Keratinocyte (primary cell): Measurements from ENCODE around the gene UGT1A10. TPM values are rescaled to one million over a fixed set of nuclear protein-coding genes. Genes with fewer than 3 reads are reported as not detected.

Experiments used
- DNase-seq: peaks from one replicate; pipeline ENCODE4 v3.0.0-alpha.2; 2011; ENCODE audit warnings: low read depth, missing footprints, low spot score
- FAIRE-seq: peaks from 2 replicates; lab custom pipeline; 2011; peaks lifted over from hg19 to GRCh38; lab: Jason Lieb, UNC
- H2AFZ ChIP-seq: 2 replicates; pipeline ENCODE4 v1.6.0; 2012; ENCODE audit warnings: low read length, control low read depth, inconsistent platforms; ENCODE audit not compliant: control insufficient read depth
- H3K27ac ChIP-seq: 2 replicates; pipeline ENCODE4 v1.5.1; 2011; ENCODE audit warnings: low read length; ENCODE audit not compliant: control insufficient read depth, insufficient read depth
- H3K27me3 ChIP-seq: 3 replicates; pipeline ENCODE4 v1.6.0; 2011; ENCODE audit warnings: low read length; ENCODE audit not compliant: control insufficient read depth, insufficient read depth; ENCODE audit errors: extremely low read depth
- H3K36me3 ChIP-seq, 2 experiments: 2 replicates in 1 of 2; 3 replicates in 1 of 2; pipeline ENCODE4 v1.5.1; 2011; ENCODE audit warnings: low read length in 2 of 2, mild to moderate bottlenecking in 1 of 2; ENCODE audit not compliant: control insufficient read depth in 2 of 2, insufficient read depth in 2 of 2; ENCODE audit errors: extremely low read depth in 1 of 2
- H3K4me1 ChIP-seq: 3 replicates; pipeline ENCODE4 v1.5.1; 2011; ENCODE audit warnings: low read length; ENCODE audit not compliant: control insufficient read depth, insufficient read depth; ENCODE audit errors: extremely low read depth
- H3K4me2 ChIP-seq: 3 replicates; pipeline ENCODE4 v1.6.0; 2011; ENCODE audit warnings: low read depth, low read length; ENCODE audit not compliant: control insufficient read depth, insufficient read depth; ENCODE audit errors: extremely low read depth
- H3K4me3 ChIP-seq, 3 experiments: fragments of 200-600 bp in 1 of 3; sonication (generic) in 1 of 3; 2 replicates in 2 of 3; 3 replicates in 1 of 3; pipeline ENCODE4 v1.5.1; 2011 to 2016; ENCODE audit warnings: low read length in 3 of 3, mild to moderate bottlenecking in 3 of 3, control low read depth in 2 of 3, inconsistent platforms in 1 of 3, low read depth in 1 of 3, mixed read lengths in 1 of 3, mixed run types in 1 of 3, moderate library complexity in 1 of 3; ENCODE audit not compliant: control insufficient read depth in 2 of 3, insufficient read depth in 2 of 3; ENCODE audit errors: extremely low read depth in 1 of 3
- H3K79me2 ChIP-seq: 2 replicates; pipeline ENCODE4 v1.6.0; 2012; ENCODE audit warnings: low read length; ENCODE audit not compliant: control insufficient read depth, insufficient read depth
- H3K9ac ChIP-seq: 3 replicates; pipeline ENCODE4 v1.6.0; 2011; ENCODE audit warnings: low read length; ENCODE audit not compliant: control insufficient read depth, insufficient read depth; ENCODE audit errors: extremely low read depth
- H3K9me1 ChIP-seq: 3 replicates; pipeline ENCODE4 v1.6.0; 2011; ENCODE audit warnings: low read length; ENCODE audit not compliant: control insufficient read depth, insufficient read depth; ENCODE audit errors: extremely low read depth
- H3K9me3 ChIP-seq: 2 replicates; pipeline ENCODE4 v1.5.1; 2012; ENCODE audit warnings: low read depth, low read length; ENCODE audit not compliant: control insufficient read depth
- H4K20me1 ChIP-seq: 3 replicates; pipeline ENCODE4 v1.6.0; 2011; ENCODE audit warnings: low read length; ENCODE audit not compliant: control insufficient read depth, insufficient read depth; ENCODE audit errors: extremely low read depth
- CTCF ChIP-seq, 3 experiments: IDR thresholded peaks in 1 of 3; conservative IDR thresholded peaks in 1 of 3; optimal IDR thresholded peaks in 1 of 3; 2 replicates in 2 of 3; 3 replicates in 1 of 3; pipeline versions ENCODE3 to v1.5.1; 2011; ENCODE audit warnings: low read length in 3 of 3, mild to moderate bottlenecking in 3 of 3, moderate library complexity in 2 of 3, control low read depth in 1 of 3, inconsistent platforms in 1 of 3; ENCODE audit not compliant: insufficient read depth in 2 of 3; ENCODE audit errors: extremely low read depth in 1 of 3
- EZH2 ChIP-seq: IDR thresholded peaks from one replicate; pipeline ENCODE4 v1.6.1; 2012; ENCODE audit warnings: inconsistent platforms, mild to moderate bottlenecking, low read length, moderate library complexity
- dilution Hi-C: fragments of 300-500 bp; cut with MboI; formaldehyde crosslinking; loops from one replicate; pipeline ENCODE4 v1.7.0; 2020; ENCODE audit warnings: low sequenced_read_pairs; ENCODE audit not compliant: extremely low pct_ligation_motif_present
- polyA plus RNA-seq, 5 experiments: library from polyadenylated mRNA; depleted of rRNA in 3 of 5; stranded (reverse) in 3 of 5; stranded (forward) in 1 of 5; unstranded in 1 of 5; fragments of >200 nt; gene quantifications; 1 replicate in 1 of 5; 2 replicates in 3 of 5; 3 replicates in 1 of 5; pipeline versions ENCODE4 v1.2.1 to v1.2.3, GENCODE V29; 2011 to 2012; ENCODE audit warnings: missing spikeins in 2 of 5, low read depth in 1 of 5, low replicate concordance in 1 of 5

The UGT1A10 gene
- polyA plus RNA-seq, 1 donor (not counting 4 experiments of a cell fraction or from before 2014, with no cell fraction given) = 2.0 TPM

- H3K9me1 ChIP-seq = no peaks in the 10 kb centered on the region
- FAIRE-seq (no peak), DNase-seq (no peak)
- peaks cover 18% of the 10 kb centered on the region for H3K79me2 ChIP-seq
- H3K9ac ChIP-seq = no peak overlapping the region
- no peak overlapping the region for H3K4me3 ChIP-seq
- TF ChIP-seq CTCF (optimal IDR thresholded peaks at IDR 0.05 in 1 of 3, IDR thresholded peaks at IDR 0.05 in 1 of 3, conservative IDR thresholded peaks at IDR 0.05 in 1 of 3; ENCODE audit: extremely low read depth in 1 of 3, insufficient read depth in 2 of 3, low read length in 3 of 3) (no peak), EZH2 (no peak)
- H3K4me1 ChIP-seq = peaks cover 33% of the 10 kb centered on the region
- dilution Hi-C loops = no loop called here
- no peak overlapping the region for H3K4me2 ChIP-seq
- H4K20me1 ChIP-seq = no peaks in the 10 kb centered on the region
- no peaks in the 10 kb centered on the region for H3K9me3 ChIP-seq
- H2AFZ ChIP-seq = no peak overlapping the region
- H3K36me3 ChIP-seq = no peaks in the 10 kb centered on the region
- H3K27ac ChIP-seq = no peak overlapping the region
- no peaks in the 10 kb centered on the region for H3K27me3 ChIP-seq
Observed at GRCh38 chr2:233688341-233688740, 52.1 kb downstream of the UGT1A10 start.

- no peak overlapping the region for H3K9ac ChIP-seq
- no peak overlapping the region for H2AFZ ChIP-seq
- H4K20me1 ChIP-seq = no peaks in the 10 kb centered on the region
- H3K4me1 ChIP-seq = peaks cover 40% of the 10 kb centered on the region
- no peaks in the 10 kb centered on the region for H3K27me3 ChIP-seq
- H3K4me2 ChIP-seq = no peak overlapping the region
- H3K27ac ChIP-seq = no peak overlapping the region
- FAIRE-seq = no peak
- H3K79me2 ChIP-seq = peaks cover 25% of the 10 kb centered on the region
- peaks cover 0 to 4% of the 10 kb centered on the region in 2 experiments for H3K36me3 ChIP-seq
- TF ChIP-seq EZH2 (no peak), CTCF (optimal IDR thresholded peaks at IDR 0.05 in 1 of 3, IDR thresholded peaks at IDR 0.05 in 1 of 3, conservative IDR thresholded peaks at IDR 0.05 in 1 of 3; ENCODE audit: extremely low read depth in 1 of 3, insufficient read depth in 2 of 3, low read length in 3 of 3) (no peak)
- DNase-seq = no peak
- dilution Hi-C loops = no loop called here
- H3K9me3 ChIP-seq = no peaks in the 10 kb centered on the region
- no peaks in the 10 kb centered on the region for H3K9me1 ChIP-seq
- H3K4me3 ChIP-seq = no peak overlapping the region
Observed at GRCh38 chr2:233689031-233689430, 52.8 kb downstream of the UGT1A10 start.
